Ishikawa (cell line): ENCODE measurements around the gene ERBB2.

Experiments used
- CREB1 ChIP-seq: IDR thresholded peaks from 2 replicates; pipeline ENCODE4 v1.6.1; 2012; ENCODE audit warnings: low read depth
- EP300 ChIP-seq: IDR thresholded peaks from 2 replicates; pipeline ENCODE4 v1.6.1; 2012; ENCODE audit warnings: borderline replicate concordance
- FOXM1 ChIP-seq: IDR thresholded peaks from 2 replicates; pipeline ENCODE4 v1.6.1; 2012; ENCODE audit warnings: low read depth, borderline replicate concordance
- MAX ChIP-seq: IDR thresholded peaks from 2 replicates; pipeline ENCODE4 v1.6.1; 2012
- NFIC ChIP-seq: IDR thresholded peaks from 2 replicates; pipeline ENCODE4 v1.6.1; 2012
- RAD21 ChIP-seq: IDR thresholded peaks from 2 replicates; pipeline ENCODE4 v1.6.1; 2012; ENCODE audit warnings: low read depth
- TEAD4 ChIP-seq: IDR thresholded peaks from 2 replicates; pipeline ENCODE4 v1.6.1; 2012
- TF ChIP-seq, protein P1 (sequence below): IDR thresholded peaks from 2 replicates; pipeline ENCODE4 v1.6.1; 2012

- no peak for TF ChIP-seq MAX
- TF ChIP-seq, protein P1, sequence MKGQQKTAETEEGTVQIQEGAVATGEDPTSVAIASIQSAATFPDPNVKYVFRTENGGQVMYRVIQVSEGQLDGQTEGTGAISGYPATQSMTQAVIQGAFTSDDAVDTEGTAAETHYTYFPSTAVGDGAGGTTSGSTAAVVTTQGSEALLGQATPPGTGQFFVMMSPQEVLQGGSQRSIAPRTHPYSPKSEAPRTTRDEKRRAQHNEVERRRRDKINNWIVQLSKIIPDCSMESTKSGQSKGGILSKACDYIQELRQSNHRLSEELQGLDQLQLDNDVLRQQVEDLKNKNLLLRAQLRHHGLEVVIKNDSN = no peak
- no peak for TF ChIP-seq RAD21
- no peak for TF ChIP-seq FOXM1
- TF ChIP-seq NFIC = no peak
- no peak for TF ChIP-seq CREB1
- no peak for TF ChIP-seq EP300
- TF ChIP-seq TEAD4 = no peak
These were observed 15.7 kb downstream of the ERBB2 start for GRCh38 chr17:39715375-39716072.
